Measurements from ENCODE around the gene NIPSNAP2.

DNA sequence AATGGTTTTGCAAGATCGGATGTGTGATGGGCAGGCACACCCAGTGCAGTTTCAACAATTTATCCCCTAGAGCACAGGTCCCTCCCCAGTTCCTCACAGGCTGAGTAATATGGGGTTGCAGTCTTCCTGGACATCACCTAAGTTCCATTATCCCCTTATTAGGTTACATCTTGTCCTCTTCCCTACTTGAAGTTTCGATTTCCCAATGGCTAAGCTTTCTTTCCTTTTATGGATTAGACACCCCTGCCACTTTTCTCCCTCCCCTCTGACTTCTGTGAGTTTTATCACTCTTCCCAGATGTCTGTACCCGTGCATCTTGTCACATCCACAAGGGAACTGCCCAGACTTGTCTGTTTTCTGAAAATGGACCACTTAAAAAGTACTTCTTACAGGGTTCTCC lies 2.4 kb upstream of the NIPSNAP2 start:
- TF ChIP-seq, protein P1, sequence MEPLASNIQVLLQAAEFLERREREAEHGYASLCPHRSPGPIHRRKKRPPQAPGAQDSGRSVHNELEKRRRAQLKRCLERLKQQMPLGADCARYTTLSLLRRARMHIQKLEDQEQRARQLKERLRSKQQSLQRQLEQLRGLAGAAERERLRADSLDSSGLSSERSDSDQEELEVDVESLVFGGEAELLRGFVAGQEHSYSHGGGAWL (CRISPR knock-in tag; IDR thresholded peaks at IDR 0.05), result no peak
- TF ChIP-seq, protein P2, sequence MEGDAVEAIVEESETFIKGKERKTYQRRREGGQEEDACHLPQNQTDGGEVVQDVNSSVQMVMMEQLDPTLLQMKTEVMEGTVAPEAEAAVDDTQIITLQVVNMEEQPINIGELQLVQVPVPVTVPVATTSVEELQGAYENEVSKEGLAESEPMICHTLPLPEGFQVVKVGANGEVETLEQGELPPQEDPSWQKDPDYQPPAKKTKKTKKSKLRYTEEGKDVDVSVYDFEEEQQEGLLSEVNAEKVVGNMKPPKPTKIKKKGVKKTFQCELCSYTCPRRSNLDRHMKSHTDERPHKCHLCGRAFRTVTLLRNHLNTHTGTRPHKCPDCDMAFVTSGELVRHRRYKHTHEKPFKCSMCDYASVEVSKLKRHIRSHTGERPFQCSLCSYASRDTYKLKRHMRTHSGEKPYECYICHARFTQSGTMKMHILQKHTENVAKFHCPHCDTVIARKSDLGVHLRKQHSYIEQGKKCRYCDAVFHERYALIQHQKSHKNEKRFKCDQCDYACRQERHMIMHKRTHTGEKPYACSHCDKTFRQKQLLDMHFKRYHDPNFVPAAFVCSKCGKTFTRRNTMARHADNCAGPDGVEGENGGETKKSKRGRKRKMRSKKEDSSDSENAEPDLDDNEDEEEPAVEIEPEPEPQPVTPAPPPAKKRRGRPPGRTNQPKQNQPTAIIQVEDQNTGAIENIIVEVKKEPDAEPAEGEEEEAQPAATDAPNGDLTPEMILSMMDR (CRISPR knock-in tag; IDR thresholded peaks at IDR 0.05), result no peak
- TF ChIP-seq EP300 (IDR thresholded peaks at IDR 0.05; ENCODE audit: low read depth in 2 of 2, low read length in 2 of 2), result no peak
- TF ChIP-seq EP300 (CRISPR knock-in tag; IDR thresholded peaks at IDR 0.05; ENCODE audit: borderline replicate concordance), result no peak
- no peak for TF ChIP-seq TEAD3 (CRISPR knock-in tag; optimal IDR thresholded peaks at IDR 0.05; ENCODE audit: borderline replicate concordance)
- TF ChIP-seq, protein P3, sequence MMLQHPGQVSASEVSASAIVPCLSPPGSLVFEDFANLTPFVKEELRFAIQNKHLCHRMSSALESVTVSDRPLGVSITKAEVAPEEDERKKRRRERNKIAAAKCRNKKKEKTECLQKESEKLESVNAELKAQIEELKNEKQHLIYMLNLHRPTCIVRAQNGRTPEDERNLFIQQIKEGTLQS (CRISPR knock-in tag; IDR thresholded peaks at IDR 0.05), result no peak
